ENCODE results near the gene RPL9.

GRCh38 chr4:39466747-39467146, 8.0 kb upstream of the RPL9 start:
- TF ChIP-seq CTCF (IDR thresholded peaks at IDR 0.05; ENCODE audit: control extremely low read depth in 1 of 3, insufficient read depth in 1 of 3, low read depth in 1 of 3, low read length in 3 of 3): no peak
- TF ChIP-seq RFX5 (IDR thresholded peaks at IDR 0.05; ENCODE audit: borderline replicate concordance, low read depth, low read length): no peak
- TF ChIP-seq JUND (IDR thresholded peaks at IDR 0.05; ENCODE audit: low read length): no peak
- no peak for TF ChIP-seq TEAD4 (IDR thresholded peaks at IDR 0.05; ENCODE audit: low read depth, low read length)
- no peak for TF ChIP-seq ATF3 (IDR thresholded peaks at IDR 0.05; ENCODE audit: insufficient read depth, low read depth, low read length)
- no peak for TF ChIP-seq EZH2 (IDR thresholded peaks at IDR 0.05; ENCODE audit: low read depth, low read length, severe bottlenecking)

Measured in H1 (cell line).